T-helper 1 cell treated with Interleukin-12 subunit alpha and Interleukin-12 subunit beta and Interleukin-4 antibody, amounts not matched to agents 30 μg/mL and 1 μg/mL, for 36 hours (primary cell): ENCODE measurements around the gene ZCCHC24.
"Not testable (repeated sequence)": the region's sequence is repeated elsewhere in the genome, so short reads cannot be mapped to it uniquely, and the experiment has no call there.

Experiments
- H3K27ac Mint-ChIP-seq: one replicate; pipeline ENCODE4 v1.8.0; 2021; ENCODE audit warnings: mild to moderate bottlenecking, mixed read lengths
- H3K27me3 Mint-ChIP-seq: one replicate; pipeline ENCODE4 v1.8.0; 2021; ENCODE audit warnings: low read depth, mixed read lengths
- H3K36me3 Mint-ChIP-seq: one replicate; pipeline ENCODE4 v1.8.0; 2021; ENCODE audit warnings: low read depth, mixed read lengths
- H3K4me1 Mint-ChIP-seq: one replicate; pipeline ENCODE4 v1.8.0; 2021; ENCODE audit warnings: low read depth, mixed read lengths
- H3K4me3 Mint-ChIP-seq: one replicate; pipeline ENCODE4 v1.8.0; 2021; ENCODE audit warnings: mild to moderate bottlenecking, moderate library complexity, mixed read lengths
- H3K9me3 Mint-ChIP-seq: one replicate; pipeline ENCODE4 v1.8.0; 2021; ENCODE audit warnings: mixed read lengths

ZCCHC24 gene

DNA sequence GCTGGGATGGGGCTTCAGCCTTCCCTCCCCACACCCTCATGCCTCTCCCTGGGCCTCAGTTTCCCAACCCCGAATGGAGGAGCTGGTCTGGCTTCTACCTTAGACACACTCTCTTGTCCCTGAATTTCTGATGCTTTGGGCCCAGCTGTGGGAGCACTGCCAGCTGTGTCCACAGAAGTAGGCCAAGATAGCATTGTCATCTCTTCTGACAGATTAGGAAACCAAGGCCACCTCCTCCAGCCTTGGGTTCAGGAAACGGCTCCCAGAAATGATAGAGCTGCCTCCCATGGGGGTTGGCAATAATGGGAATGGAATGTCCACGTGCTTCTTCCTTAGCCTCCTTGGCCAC lies 96.8 kb downstream of the ZCCHC24 start:
- Mint-ChIP-seq H3K4me1 (peaks cover 50% of the 10 kb centered on the region), H3K9me3 (no peaks in the 10 kb centered on the region), H3K36me3 (peaks cover 46% of the 10 kb centered on the region), H3K4me3 (peak overlapping the region; percentile 92), H3K27ac (peak overlapping the region; percentile 94), H3K27me3 (no peaks in the 10 kb centered on the region)

DNA sequence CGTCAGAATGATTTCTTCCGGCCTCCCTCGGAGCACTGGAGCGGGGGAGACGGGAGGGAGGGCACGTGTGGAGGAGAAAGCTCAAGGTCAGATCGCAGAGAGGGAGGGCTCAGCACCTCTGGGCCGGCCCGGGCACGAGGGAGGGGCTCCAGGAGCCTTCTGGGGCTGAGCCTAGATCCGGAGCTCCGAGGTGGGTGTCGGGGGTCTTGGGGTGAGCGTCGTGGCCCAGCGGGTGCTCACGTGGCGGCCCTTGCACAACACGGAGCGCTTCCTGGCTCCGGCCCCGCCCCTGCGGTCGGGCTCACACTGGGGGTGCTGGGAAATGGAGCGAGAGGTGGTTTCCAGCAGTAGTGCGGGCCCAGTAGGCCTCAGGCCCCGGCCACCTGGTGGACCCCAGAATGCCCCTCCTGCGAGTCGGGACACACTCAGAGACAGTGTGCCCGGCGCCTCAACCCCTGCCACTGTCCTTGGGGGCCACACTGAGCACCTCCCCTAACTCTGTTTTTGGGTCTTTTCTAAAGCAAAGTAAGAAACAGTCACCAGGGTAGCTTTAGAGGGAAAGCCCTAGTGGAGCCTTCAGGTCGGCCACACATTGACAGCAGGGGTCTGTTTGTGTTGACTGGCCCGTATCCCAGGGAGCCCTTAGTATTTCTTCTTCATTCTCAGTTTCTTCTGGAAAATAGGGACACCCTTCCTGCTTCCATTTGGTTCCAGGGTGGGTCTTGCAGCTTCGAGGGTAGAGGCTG lies 97.4 kb downstream of the ZCCHC24 start:
- Mint-ChIP-seq H3K27me3 (no peaks in the 10 kb centered on the region), H3K4me3 (peak overlapping the region; percentile 92), H3K27ac (peak overlapping the region; percentile 94), H3K9me3 (no peaks in the 10 kb centered on the region), H3K4me1 (peaks cover 50% of the 10 kb centered on the region), H3K36me3 (peaks cover 41% of the 10 kb centered on the region)

DNA sequence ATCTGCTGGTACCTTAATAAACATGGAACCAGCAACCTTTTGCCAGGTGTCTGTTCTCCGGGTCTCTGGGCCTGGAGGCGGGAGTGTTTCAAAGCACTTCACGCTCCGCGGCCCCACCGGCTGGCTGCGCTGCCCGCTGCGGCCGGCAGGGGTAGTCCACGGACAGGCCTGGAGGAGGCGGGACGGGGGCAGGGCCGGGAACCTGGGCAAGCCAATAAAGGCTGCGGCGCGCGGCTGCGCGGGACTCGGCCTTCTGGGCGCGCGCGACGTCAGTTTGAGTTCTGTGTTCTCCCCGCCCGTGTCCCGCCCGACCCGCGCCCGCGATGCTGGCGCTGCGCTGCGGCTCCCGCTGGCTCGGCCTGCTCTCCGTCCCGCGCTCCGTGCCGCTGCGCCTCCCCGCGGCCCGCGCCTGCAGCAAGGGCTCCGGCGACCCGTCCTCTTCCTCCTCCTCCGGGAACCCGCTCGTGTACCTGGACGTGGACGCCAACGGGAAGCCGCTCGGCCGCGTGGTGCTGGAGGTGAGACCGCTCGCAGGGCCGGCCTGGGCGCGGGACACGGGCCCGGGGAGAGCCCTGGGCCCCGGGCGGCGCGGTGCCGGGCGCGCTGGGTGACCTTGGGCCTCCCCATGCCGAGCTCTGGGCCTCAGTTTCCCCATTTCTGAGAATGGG lies 98.1 kb downstream of the ZCCHC24 start, which contains the start of gene PPIF:
Gene PPIF, plus strand, starts transcription at position 244 of the 668 bp plus-strand sequence. Its CDS starts 80 bp downstream, at position 324.
- Mint-ChIP-seq H3K4me1 (peaks cover 51% of the 10 kb centered on the region), H3K4me3 (peak within 1 kb of the TSS; percentile 92), H3K27ac (peak within 1 kb of the TSS; percentile 94), H3K27me3 (no peaks in the 10 kb centered on the region), H3K9me3 (no peaks in the 10 kb centered on the region), H3K36me3 (peaks cover 40% of the 10 kb centered on the region)

- no peaks in the 10 kb centered on the region for H3K27me3 Mint-ChIP-seq
- H3K9me3 Mint-ChIP-seq, result no peaks in the 10 kb centered on the region
- H3K36me3 Mint-ChIP-seq, result peaks cover 33% of the 10 kb centered on the region
- H3K4me3 Mint-ChIP-seq, result peak overlapping the region; percentile 92
- peak overlapping the region; percentile 70 for H3K27ac Mint-ChIP-seq
- peaks cover 52% of the 10 kb centered on the region for H3K4me1 Mint-ChIP-seq
These were observed 98.8 kb downstream of the ZCCHC24 start for GRCh38 chr10:79346388-79347225.

- no peak overlapping the region for H3K4me3 Mint-ChIP-seq
- H3K27ac Mint-ChIP-seq, result no peak overlapping the region
- peaks cover 29% of the 10 kb centered on the region for H3K36me3 Mint-ChIP-seq
- H3K27me3 Mint-ChIP-seq, result no peaks in the 10 kb centered on the region
- H3K4me1 Mint-ChIP-seq, result peaks cover 51% of the 10 kb centered on the region
- H3K9me3 Mint-ChIP-seq, result no peaks in the 10 kb centered on the region
These were observed 99.4 kb downstream of the ZCCHC24 start for GRCh38 chr10:79346012-79346340.

- no peaks in the 10 kb centered on the region for H3K27me3 Mint-ChIP-seq
- peak overlapping the region; percentile 52 for H3K27ac Mint-ChIP-seq
- peaks cover 56% of the 10 kb centered on the region for H3K4me1 Mint-ChIP-seq
- no peaks in the 10 kb centered on the region for H3K9me3 Mint-ChIP-seq
- no peak overlapping the region for H3K4me3 Mint-ChIP-seq
- H3K36me3 Mint-ChIP-seq, result peaks cover 27% of the 10 kb centered on the region
These were observed 100.0 kb downstream of the ZCCHC24 start for GRCh38 chr10:79345241-79346011.

GRCh38 chr10:79344502-79345195 lies 100.8 kb downstream of the ZCCHC24 start:
- Mint-ChIP-seq H3K27ac (peak overlapping the region; percentile 52), H3K4me1 (peaks cover 52% of the 10 kb centered on the region), H3K9me3 (no peaks in the 10 kb centered on the region), H3K27me3 (no peaks in the 10 kb centered on the region), H3K4me3 (no peak overlapping the region), H3K36me3 (peaks cover 19% of the 10 kb centered on the region)

- Mint-ChIP-seq H3K36me3 (peaks cover 3% of the 10 kb centered on the region), H3K4me1 (peaks cover 41% of the 10 kb centered on the region), H3K4me3 (no peak overlapping the region), H3K9me3 (no peaks in the 10 kb centered on the region), H3K27ac (no peak overlapping the region), H3K27me3 (no peaks in the 10 kb centered on the region)
These were observed 102.4 kb downstream of the ZCCHC24 start for GRCh38 chr10:79342811-79343561.

DNA sequence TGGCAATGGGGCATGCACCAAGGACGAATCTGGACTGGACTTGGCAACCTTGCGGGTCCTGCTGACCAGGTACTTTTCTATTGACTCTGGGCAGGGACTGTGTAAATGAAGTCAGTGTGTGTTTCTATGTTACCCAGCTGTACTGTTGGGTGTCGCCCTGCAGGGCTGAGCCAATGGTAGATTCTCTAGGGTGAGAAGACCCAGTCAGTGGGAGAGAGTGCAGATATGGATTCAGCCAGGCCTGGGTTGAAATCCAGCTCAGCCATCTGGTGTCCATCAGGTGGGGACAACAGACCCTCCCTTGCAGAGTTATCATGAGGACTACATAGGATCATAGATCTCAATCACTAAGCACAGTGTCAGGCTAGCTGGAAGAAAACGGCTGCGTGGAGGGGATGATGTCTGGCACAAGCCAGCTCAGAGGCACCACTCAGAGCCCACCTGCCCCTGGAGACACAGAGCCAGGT lies 103.1 kb downstream of the ZCCHC24 start:
- Mint-ChIP-seq H3K36me3 (no peaks in the 10 kb centered on the region), H3K4me3 (no peak overlapping the region), H3K27ac (no peak overlapping the region), H3K27me3 (no peaks in the 10 kb centered on the region), H3K9me3 (no peaks in the 10 kb centered on the region), H3K4me1 (peaks cover 41% of the 10 kb centered on the region)

DNA sequence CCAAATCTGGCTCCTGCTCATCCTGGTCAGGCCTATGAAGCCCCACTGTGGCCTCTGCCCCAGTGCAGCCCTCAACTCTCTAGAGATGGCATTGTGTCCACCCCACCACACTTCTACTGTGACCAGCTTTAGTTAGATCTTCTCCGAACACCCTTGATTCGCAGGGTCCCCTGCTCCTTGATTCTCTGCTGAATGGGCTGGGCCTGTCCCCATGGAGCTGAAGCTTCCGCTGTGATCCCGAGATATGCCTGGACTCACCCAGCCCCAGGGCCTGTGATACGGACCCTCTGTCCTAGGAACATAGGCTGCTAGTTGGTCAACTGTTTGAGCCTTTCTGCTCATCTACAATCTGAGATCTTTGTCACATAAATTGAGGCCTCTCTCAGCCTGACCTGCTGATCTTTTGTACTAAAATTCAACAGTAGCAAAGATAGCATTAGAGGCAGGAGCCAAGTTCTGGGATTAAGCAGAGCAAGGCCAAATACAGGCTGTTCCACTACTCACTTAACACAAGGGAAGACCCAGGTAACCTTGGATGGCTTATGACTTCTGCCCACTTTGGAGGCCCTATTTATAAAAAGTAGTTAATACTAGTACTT lies 104.7 kb downstream of the ZCCHC24 start:
- Mint-ChIP-seq H3K27me3 (no peaks in the 10 kb centered on the region), H3K9me3 (peaks cover 4% of the 10 kb centered on the region), H3K4me1 (peaks cover 45% of the 10 kb centered on the region), H3K36me3 (no peaks in the 10 kb centered on the region), H3K27ac (no peak overlapping the region), H3K4me3 (no peak overlapping the region)

DNA sequence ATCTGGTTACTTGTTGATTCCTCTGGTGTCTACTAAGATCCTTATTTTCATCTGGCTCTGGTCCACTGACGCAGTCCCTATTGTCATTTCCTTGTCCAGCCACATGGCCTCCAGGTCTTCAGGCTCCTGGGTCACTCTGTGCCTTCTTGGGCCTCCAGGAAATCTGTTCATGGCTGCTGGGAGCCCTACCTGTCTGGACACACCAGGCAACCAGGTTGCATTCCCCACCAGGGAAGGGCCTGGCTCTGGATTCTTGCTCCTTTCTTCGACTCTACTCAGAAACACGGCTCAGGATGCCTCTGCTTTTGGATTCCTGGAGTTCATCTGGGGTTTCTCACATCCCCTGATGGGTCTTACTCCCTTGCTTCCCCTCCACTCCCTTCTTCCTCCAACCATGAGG lies 106.2 kb downstream of the ZCCHC24 start:
- H3K27me3 Mint-ChIP-seq, result no peaks in the 10 kb centered on the region
- H3K27ac Mint-ChIP-seq, result peak overlapping the region; percentile 63
- H3K4me3 Mint-ChIP-seq, result no peak overlapping the region
- peaks cover 39% of the 10 kb centered on the region for H3K4me1 Mint-ChIP-seq
- peaks cover 4% of the 10 kb centered on the region for H3K9me3 Mint-ChIP-seq
- H3K36me3 Mint-ChIP-seq, result no peaks in the 10 kb centered on the region

DNA sequence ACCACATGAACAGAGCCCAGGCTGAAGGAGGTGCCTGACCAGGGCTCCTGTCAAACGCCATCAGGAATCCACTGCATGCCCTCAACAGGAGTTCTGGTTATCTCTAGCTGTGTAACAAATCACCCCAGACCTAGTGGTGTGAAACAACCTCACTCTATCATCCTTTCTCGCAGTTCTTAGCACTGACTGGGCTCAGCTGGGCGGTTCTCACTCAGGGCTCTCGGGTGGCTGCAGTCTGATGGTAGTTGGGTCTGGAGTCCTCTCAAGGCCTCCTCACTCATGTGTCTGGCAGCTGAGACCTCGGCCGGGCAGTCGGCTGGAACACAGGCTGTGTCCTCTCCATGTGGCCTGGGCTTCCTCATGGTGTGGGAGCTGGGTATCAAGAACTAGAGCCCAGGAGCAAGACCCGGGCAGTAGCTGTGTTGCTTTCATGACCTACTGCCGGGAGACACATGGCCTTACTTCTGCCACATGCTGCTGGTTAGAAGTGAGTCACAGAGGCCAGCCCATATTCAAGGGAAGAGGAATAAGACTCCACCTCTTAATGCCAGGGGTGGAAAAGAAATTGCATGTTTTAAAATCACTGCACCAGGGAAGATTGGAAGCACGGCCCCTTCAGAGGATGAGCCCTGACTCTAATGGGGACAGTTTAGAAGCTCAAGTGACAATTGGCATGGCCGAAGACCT lies 107.5 kb downstream of the ZCCHC24 start:
- H3K9me3 Mint-ChIP-seq, H3K27me3 Mint-ChIP-seq, H3K27ac Mint-ChIP-seq: not testable (repeated sequence)

More for the DNA sequence above, 107.5 kb downstream of the ZCCHC24 start:
- H3K36me3 Mint-ChIP-seq, H3K4me3 Mint-ChIP-seq: not testable (repeated sequence)
- peaks cover 33% of the 10 kb centered on the region for H3K4me1 Mint-ChIP-seq
